Ectodermal cell (in vitro differentiated cells): ENCODE data around the gene PAX1.

Source experiments
- H3K27ac ChIP-seq: 2 replicates; pipeline ENCODE4 v1.7.0; 2013; ENCODE audit warnings: mild to moderate bottlenecking, low read depth, low read length; ENCODE audit not compliant: insufficient read depth, poor library complexity, severe bottlenecking
- H3K27me3 ChIP-seq: 2 replicates; pipeline ENCODE4 v1.7.0; 2013; ENCODE audit warnings: mild to moderate bottlenecking, low read length; ENCODE audit not compliant: insufficient read depth, control insufficient read depth, poor library complexity, severe bottlenecking
- H3K36me3 ChIP-seq: one replicate; pipeline ENCODE4 v1.7.0; 2013; ENCODE audit warnings: low read length; ENCODE audit not compliant: control insufficient read depth, insufficient read depth
- H3K4me1 ChIP-seq: one replicate; pipeline ENCODE4 v1.7.0; 2013; ENCODE audit warnings: low read length; ENCODE audit not compliant: control insufficient read depth, insufficient read depth
- H3K4me3 ChIP-seq: 2 replicates; pipeline ENCODE4 v1.7.0; 2013; ENCODE audit warnings: low read depth, low read length, control low read depth; ENCODE audit not compliant: insufficient read depth
- H3K9me3 ChIP-seq: 2 replicates; pipeline ENCODE4 v1.7.0; 2013; ENCODE audit warnings: mild to moderate bottlenecking, low read length, moderate library complexity; ENCODE audit not compliant: control insufficient read depth
- WGBS, 2 experiments: methylation state at CpG; one replicate each; pipeline ENCODE4 v1.1.7; 2013; ENCODE audit warnings: missing lambda C conversion rate in 2 of 2; 5-methylcytosine and 5-hydroxymethylcytosine counted together

The PAX1 gene

GRCh38 chr20:21729316-21729715 is 23.9 kb downstream of the PAX1 start:
- H3K9me3 ChIP-seq: no peaks in the 10 kb centered on the region
- no peak overlapping the region for H3K4me3 ChIP-seq
- 92 to 94% methylated on average over 15 of the region's 15 CpGs for WGBS, 2 experiments
- no peaks in the 10 kb centered on the region for H3K27me3 ChIP-seq
- no peak overlapping the region for H3K27ac ChIP-seq
- H3K4me1 ChIP-seq: no peaks in the 10 kb centered on the region
- H3K36me3 ChIP-seq: no peaks in the 10 kb centered on the region

- WGBS, 2 experiments: 90 to 91% methylated on average over 3 of the region's 3 CpGs
- Histone ChIP-seq H3K36me3 (no peaks in the 10 kb centered on the region), H3K27me3 (no peaks in the 10 kb centered on the region), H3K4me1 (no peaks in the 10 kb centered on the region), H3K9me3 (no peaks in the 10 kb centered on the region), H3K4me3 (no peak overlapping the region), H3K27ac (no peak overlapping the region)
Observed at GRCh38 chr20:21739161-21739560, 33.7 kb downstream of the PAX1 start.

DNA sequence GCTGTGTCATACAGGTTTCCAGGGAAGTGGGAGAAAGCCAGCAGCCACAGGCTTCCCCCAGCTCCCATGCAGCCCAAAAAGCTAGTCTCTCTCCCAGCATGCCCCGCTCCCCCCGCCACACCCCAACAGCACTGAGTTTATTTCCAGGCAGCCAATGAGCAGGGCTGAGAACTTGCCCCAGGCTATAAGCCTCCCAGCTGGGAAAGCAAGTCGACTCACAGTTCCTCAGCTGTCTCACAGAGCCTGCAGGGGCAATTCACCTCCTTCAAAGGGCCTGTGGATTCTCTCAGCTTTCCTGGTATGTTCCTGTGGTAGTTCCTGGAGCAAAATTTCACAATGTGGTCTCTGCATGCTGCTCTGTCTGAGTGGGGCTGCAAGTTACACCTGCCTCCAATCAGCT is 34.2 kb downstream of the PAX1 start:
- Histone ChIP-seq H3K4me3 (no peak overlapping the region), H3K27ac (no peak overlapping the region), H3K9me3 (no peaks in the 10 kb centered on the region), H3K27me3 (no peaks in the 10 kb centered on the region), H3K36me3 (no peaks in the 10 kb centered on the region), H3K4me1 (no peaks in the 10 kb centered on the region)
- WGBS, 2 experiments: 72 to 78% methylated on average over 3 of the region's 3 CpGs

DNA sequence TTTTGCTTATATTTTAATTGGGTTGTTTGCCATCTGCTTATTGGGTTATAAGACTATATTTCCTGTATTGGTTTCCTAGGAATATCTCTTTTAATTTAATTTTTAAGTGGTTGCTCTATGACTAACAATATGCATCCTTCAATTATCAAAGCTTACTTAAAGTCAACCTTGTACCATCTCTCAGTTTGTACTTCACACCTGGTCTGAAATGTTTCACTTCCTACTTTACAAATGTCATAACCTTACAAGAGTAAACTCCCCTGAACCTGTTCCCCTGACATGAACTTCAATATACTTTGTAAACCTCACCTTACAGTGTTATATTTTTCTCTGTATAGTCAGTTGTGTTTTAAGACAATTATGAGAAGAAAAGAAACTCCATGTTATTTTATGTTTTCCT is 35.8 kb downstream of the PAX1 start:
- Histone ChIP-seq H3K4me3 (no peak overlapping the region), H3K4me1 (no peaks in the 10 kb centered on the region), H3K27ac (no peak overlapping the region), H3K36me3 (no peaks in the 10 kb centered on the region), H3K9me3 (no peaks in the 10 kb centered on the region), H3K27me3 (no peaks in the 10 kb centered on the region)

DNA sequence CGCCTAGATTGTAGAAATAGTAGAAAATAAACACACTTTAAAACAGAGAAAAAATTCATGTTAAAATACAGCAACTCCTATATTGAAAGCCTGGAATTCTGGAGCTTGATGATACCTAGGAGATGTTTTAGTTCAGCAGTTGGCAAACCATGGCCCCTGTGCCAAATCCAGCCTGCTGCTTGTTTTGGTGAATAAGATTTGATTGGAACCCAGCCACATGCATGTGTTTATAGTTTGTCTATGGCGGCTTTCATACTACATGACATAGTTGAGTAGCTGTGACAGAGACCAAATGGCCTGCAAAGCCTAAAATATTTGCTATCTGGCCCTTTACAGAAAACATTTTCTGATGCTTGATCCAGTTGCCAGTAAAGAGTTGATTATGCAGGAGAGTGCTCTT is 57.2 kb downstream of the PAX1 start:
- Histone ChIP-seq H3K9me3 (no peaks in the 10 kb centered on the region), H3K4me3 (no peak overlapping the region), H3K4me1 (no peaks in the 10 kb centered on the region), H3K27ac (no peak overlapping the region), H3K27me3 (peaks cover 18% of the 10 kb centered on the region), H3K36me3 (no peaks in the 10 kb centered on the region)
- 28 to 68% methylated on average over 1 of the region's 2 CpGs for WGBS, 2 experiments

DNA sequence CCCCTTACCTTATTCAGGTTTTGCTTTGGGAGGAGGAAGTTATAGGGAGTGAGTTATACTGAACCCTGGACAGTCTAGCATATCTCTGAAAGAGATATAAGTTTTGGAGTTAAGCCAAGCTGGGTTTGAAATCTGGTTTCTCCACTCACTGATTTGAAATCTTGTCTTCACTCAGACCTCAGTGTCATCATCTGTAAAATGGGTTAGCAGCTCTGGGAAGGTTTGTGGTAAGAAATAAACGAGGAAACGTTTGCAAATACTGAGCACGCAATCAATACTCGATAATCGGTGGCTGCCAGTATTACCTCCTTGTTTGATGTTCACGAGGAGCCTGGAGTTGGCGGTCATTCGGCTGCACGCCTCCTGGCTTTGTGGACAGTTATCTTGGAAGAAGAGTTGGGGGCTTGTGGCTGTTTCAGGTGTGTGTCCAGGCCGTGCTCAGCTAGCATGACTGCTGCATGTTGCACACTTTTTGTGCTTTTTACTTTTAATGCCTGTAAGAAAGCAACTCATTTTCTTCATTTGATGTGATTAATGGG is 61.8 kb downstream of the PAX1 start:
- Histone ChIP-seq H3K36me3 (no peaks in the 10 kb centered on the region), H3K27me3 (peaks cover 18% of the 10 kb centered on the region), H3K4me1 (no peaks in the 10 kb centered on the region), H3K4me3 (peak overlapping the region; percentile 18), H3K27ac (no peak overlapping the region), H3K9me3 (no peaks in the 10 kb centered on the region)
- 88 to 89% methylated on average over 10 of the region's 10 CpGs for WGBS, 2 experiments

DNA sequence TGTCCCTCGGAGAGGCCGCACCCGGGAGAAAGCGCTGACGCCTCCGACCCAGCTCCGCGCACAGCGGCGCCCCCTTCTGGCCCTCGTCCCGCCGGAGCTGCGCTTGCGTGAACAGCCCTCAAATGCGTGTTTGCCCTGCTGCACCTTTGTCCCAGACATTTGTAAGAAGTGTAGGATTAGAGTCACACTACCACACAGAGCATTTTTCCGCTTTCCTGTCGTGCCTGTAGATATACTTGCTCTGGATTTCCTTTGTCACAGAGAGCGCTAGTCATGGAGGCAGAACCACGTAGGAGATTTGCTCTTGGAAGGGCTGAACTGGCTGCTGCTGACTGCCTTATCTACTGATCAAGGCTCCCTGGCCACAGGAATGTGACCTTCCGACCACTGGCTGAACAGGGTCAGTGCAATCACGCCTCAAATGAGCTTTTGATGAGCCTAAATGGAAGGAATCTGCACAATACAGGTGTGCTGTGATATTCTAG is 62.3 kb downstream of the PAX1 start:
- H3K27ac ChIP-seq: no peak overlapping the region
- H3K4me3 ChIP-seq: peak overlapping the region; percentile 18
- 5% methylated on average over 22 of the region's 22 CpGs for whole genome bisulfite sequencing, 2 experiments
- H3K4me1 ChIP-seq: no peaks in the 10 kb centered on the region
- H3K9me3 ChIP-seq: no peaks in the 10 kb centered on the region
- H3K27me3 ChIP-seq: peaks cover 18% of the 10 kb centered on the region
- H3K36me3 ChIP-seq: no peaks in the 10 kb centered on the region
